HepG2 (cell line): ENCODE data around the gene NARS2. TPM values are rescaled to one million over a fixed set of nuclear protein-coding genes. Genes with fewer than 3 reads are reported as not detected.

Experiments
- ATAC-seq: fragments of 200-7000 bp; cut with Tn5 transposase; 3 replicates; pipeline ENCODE4 v1.9.1; 2020; ENCODE audit warnings: mild to moderate bottlenecking, moderate library complexity
- BruUV-seq: library from RNA; stranded (reverse); fragments of 400-500 nt; replicated peaks from 2 replicates; lab custom pipeline; 2021; lab: Mats Ljungman, UMichigan
- CTCF ChIA-PET: fragments of 300-600 bp; formaldehyde crosslinking; extraction: SDS; loops from one replicate; lab custom pipeline; 2021; ENCODE audit warnings: low total read pairs, inconsistent platforms, low intra/inter-chr PET ratio; lab: Yijun Ruan, JAX
- POLR2A ChIA-PET: fragments of 350-600 bp; sonication (Branson Sonifier 250); formaldehyde crosslinking; loops from one replicate; lab custom pipeline; 2020; ENCODE audit warnings: antibody characterized with exemption, inconsistent platforms; lab: Yijun Ruan, JAX
- DNase-seq: peaks from one replicate; pipeline ENCODE4 v3.0.0-alpha.2; 2015; ENCODE audit warnings: low spot score
- FAIRE-seq: peaks from 3 replicates; lab custom pipeline; 2011; peaks lifted over from hg19 to GRCh38; lab: Jason Lieb, UNC
- H2AFZ ChIP-seq: one replicate; pipeline ENCODE4 v1.6.1; 2011; ENCODE audit warnings: low read length, inconsistent platforms
- H3K27ac ChIP-seq: fragments of 300-600 bp; 3 replicates; pipeline ENCODE4 v1.8.0; 2011; ENCODE audit warnings: mixed run types, mild to moderate bottlenecking, mixed read lengths, low read length, inconsistent platforms; ENCODE audit not compliant: insufficient read depth; ENCODE audit errors: extremely low read length
- H3K27me3 ChIP-seq, 2 experiments: fragments of 200-600 bp in 1 of 2; 2 replicates in 1 of 2; 3 replicates in 1 of 2; pipeline versions ENCODE4 v1.6.0 to v1.8.0; 2011; ENCODE audit warnings: low read length in 2 of 2, mild to moderate bottlenecking in 2 of 2, moderate library complexity in 2 of 2, inconsistent platforms in 1 of 2; ENCODE audit not compliant: insufficient read depth in 2 of 2, control insufficient read depth in 1 of 2
- H3K36me3 ChIP-seq, 2 experiments: fragments of 200-600 bp in 1 of 2; replicated peaks in 1 of 2; 2 replicates in 1 of 2; 3 replicates in 1 of 2; pipeline versions ENCODE4 v1.5.1 to v1.8.0; 2011; ENCODE audit warnings: low read length in 2 of 2, inconsistent platforms in 1 of 2; ENCODE audit not compliant: insufficient read depth in 2 of 2, control insufficient read depth in 1 of 2
- H3K4me1 ChIP-seq: 2 replicates; pipeline ENCODE4 v1.5.1; 2012; ENCODE audit warnings: low read length, inconsistent platforms; ENCODE audit not compliant: insufficient read depth
- H3K4me2 ChIP-seq: 2 replicates; pipeline ENCODE4 v1.6.0; 2011; ENCODE audit warnings: low read depth, low read length, inconsistent platforms
- H3K4me3 ChIP-seq, 3 experiments: fragments of 200-600 bp in 1 of 3; sonication (generic), shearing (Covaris generic) in 1 of 3; replicated peaks in 1 of 3; 2 replicates each; pipeline ENCODE4 v1.5.1; 2011 to 2016; ENCODE audit warnings: low read length in 3 of 3, inconsistent platforms in 2 of 3, low read depth in 2 of 3, mild to moderate bottlenecking in 2 of 3, control low read depth in 1 of 3, mixed read lengths in 1 of 3; ENCODE audit not compliant: insufficient read depth in 1 of 3
- H3K79me2 ChIP-seq: one replicate; pipeline ENCODE4 v1.6.1; 2011; ENCODE audit warnings: low read length, inconsistent platforms; ENCODE audit not compliant: insufficient read depth
- H3K9ac ChIP-seq: 2 replicates; pipeline ENCODE4 v1.6.0; 2011; ENCODE audit warnings: mild to moderate bottlenecking, low read depth, low read length, inconsistent platforms; ENCODE audit not compliant: insufficient read depth
- H3K9me3 ChIP-seq: 2 replicates; pipeline ENCODE4 v1.5.1; 2012; ENCODE audit warnings: mild to moderate bottlenecking, low read length
- H4K20me1 ChIP-seq: 2 replicates; pipeline ENCODE4 v1.6.0; 2011; ENCODE audit warnings: inconsistent platforms, mild to moderate bottlenecking, low read length, moderate library complexity; ENCODE audit not compliant: insufficient read depth
- ARID3A ChIP-seq: IDR thresholded peaks from 2 replicates; pipeline ENCODE4 v1.6.1; 2012; ENCODE audit warnings: low read depth, low read length, improper control_type of control experiment
- ARNTL ChIP-seq: sonication (generic); formaldehyde crosslinking; IDR thresholded peaks from 2 replicates; pipeline ENCODE4 v1.4.0; 2020; ENCODE audit warnings: mild to moderate bottlenecking, missing genetic modification reagents
- ATF7-NPFF ChIP-seq: sonication (generic); formaldehyde crosslinking; IDR thresholded peaks from 2 replicates; pipeline ENCODE4 v1.8.1; 2023; ENCODE audit warnings: mild to moderate bottlenecking, low read depth, missing genetic modification reagents, moderate library complexity
- CBFB ChIP-seq: sonication (generic); formaldehyde crosslinking; IDR thresholded peaks from 2 replicates; pipeline ENCODE4 v1.4.0; 2020; ENCODE audit warnings: missing genetic modification reagents
- DBP ChIP-seq: sonication (generic); formaldehyde crosslinking; IDR thresholded peaks from 2 replicates; pipeline ENCODE4 v1.4.0; 2020; ENCODE audit warnings: missing genetic modification reagents; ENCODE audit errors: not compliant biosample characterization
- GABPB1 ChIP-seq: IDR thresholded peaks from 2 replicates; pipeline ENCODE4 v1.6.1; 2016; ENCODE audit warnings: mild to moderate bottlenecking, missing genetic modification reagents, moderate library complexity, missing compliant biosample characterization
- HMG20B ChIP-seq: conservative IDR thresholded peaks from 2 replicates; pipeline ENCODE4 v1.6.1; 2016; ENCODE audit warnings: missing genetic modification reagents, missing compliant biosample characterization
- KDM1A ChIP-seq: IDR thresholded peaks from 2 replicates; pipeline ENCODE4 v1.6.1; 2016; ENCODE audit warnings: missing compliant biosample characterization
- KLF11 ChIP-seq: IDR thresholded peaks from 2 replicates; pipeline ENCODE4 v1.6.1; 2016; ENCODE audit warnings: missing compliant biosample characterization
- KMT2A ChIP-seq: sonication (generic); formaldehyde crosslinking; IDR thresholded peaks from 2 replicates; pipeline ENCODE4 v1.4.0; 2020; ENCODE audit warnings: missing genetic modification reagents
- TBL1XR1 ChIP-seq: fragments of 150-350 bp; IDR thresholded peaks from 2 replicates; pipeline ENCODE4 v1.6.1; 2014; ENCODE audit warnings: borderline replicate concordance, low read length; ENCODE audit not compliant: partially characterized antibody
- THRA ChIP-seq: sonication (generic); formaldehyde crosslinking; IDR thresholded peaks from 2 replicates; pipeline ENCODE4 v1.4.0; 2020; ENCODE audit warnings: missing genetic modification reagents, borderline replicate concordance
- ZNF569 ChIP-seq: sonication (generic); formaldehyde crosslinking; IDR thresholded peaks from 2 replicates; pipeline ENCODE4 v1.5.0; 2020; ENCODE audit warnings: mild to moderate bottlenecking, missing genetic modification reagents, moderate library complexity, borderline replicate concordance
- ZNF574 ChIP-seq: sonication (generic); formaldehyde crosslinking; IDR thresholded peaks from 2 replicates; pipeline ENCODE4 v1.4.0; 2020; ENCODE audit warnings: missing genetic modification reagents
- ZNF691 ChIP-seq: sonication (generic); formaldehyde crosslinking; IDR thresholded peaks from 2 replicates; pipeline ENCODE4 v1.4.0; 2020; ENCODE audit warnings: missing genetic modification reagents, low read depth, mild to moderate bottlenecking, borderline replicate concordance
- ZNF816 ChIP-seq: sonication (generic); formaldehyde crosslinking; IDR thresholded peaks from 2 replicates; pipeline ENCODE4 v1.8.0; 2022; ENCODE audit warnings: missing genetic modification reagents, mild to moderate bottlenecking, borderline replicate concordance
- whole genome bisulfite sequencing: methylation state at CpG from one replicate; pipeline ENCODE4 v1.1.6; 2017; ENCODE audit warnings: low lambda C conversion rate; 5-methylcytosine and 5-hydroxymethylcytosine counted together
- in situ Hi-C: cut with HindIII; loops from 2 replicates; pipeline ENCODE4 v1.10.0; 2017; ENCODE audit warnings: low pct_unique_long_range_greater_than_20kb; ENCODE audit not compliant: extremely low pct_ligation_motif_present
- intact Hi-C: fragments of 100-400 bp; cut with micrococcal nuclease; formaldehyde crosslinking; loops from one replicate; pipeline ENCODE4 v1.10.0; 2022; ENCODE audit not compliant: unreplicated experiment
- polyA plus RNA-seq, 8 experiments: library from polyadenylated mRNA; depleted of rRNA in 3 of 8; stranded (reverse) in 7 of 8; unstranded in 1 of 8; fragments of >200 nt; fragmentation: Illumina TruSeq in 4 of 8; extraction: Trizol in 4 of 8; gene quantifications; 2 replicates each; pipeline versions ENCODE4 v1.2.1 to v1.2.3, GENCODE V29; 2011 to 2016; ENCODE audit warnings: low read depth in 4 of 8, missing spikeins in 1 of 8, mixed read lengths in 1 of 8; ENCODE audit not compliant: insufficient read depth in 1 of 8
- total RNA-seq, 5 experiments: library from RNA; depleted of rRNA; stranded (reverse); fragments of >200 nt; fragmentation: Illumina TruSeq; extraction: Trizol; gene quantifications; 2 replicates each; pipeline ENCODE4 v1.2.3, GENCODE V29; 2016; ENCODE audit warnings: low read depth in 1 of 5

Gene NARS2
- total and polyA plus RNA-seq, 2 of the 13 experiments (the other 11 are each of a cell fraction or from before 2014, with no cell fraction given), result 45.9 to 65.0 TPM

- no peak overlapping the region for H3K9ac ChIP-seq
- BruUV-seq, result no TSS peak
- in situ Hi-C loops (no loop called here), intact Hi-C loops (no loop called here)
- POLR2A ChIA-PET, result no interaction called here
- no peaks in the 10 kb centered on the region for H3K27me3 ChIP-seq
- H3K4me1 ChIP-seq, result no peaks in the 10 kb centered on the region
- WGBS, result 98% methylated on average over 4 of the region's 4 CpGs
- no peak for TF ChIP-seq KMT2A (CRISPR knock-in tag)
- TF ChIP-seq ZNF574 (CRISPR knock-in tag), result no peak
- no peak for TF ChIP-seq GABPB1 (CRISPR knock-in tag)
- no peak for TF ChIP-seq DBP (CRISPR knock-in tag)
- no peak for TF ChIP-seq KLF11
- no peak for TF ChIP-seq ZNF816
- no peak for TF ChIP-seq ATF7-NPFF
- no peak for TF ChIP-seq KDM1A (CRISPR knock-in tag)
- no peak for TF ChIP-seq ARID3A
- no peak for TF ChIP-seq ARNTL
- no peak for TF ChIP-seq ZNF569 (CRISPR knock-in tag)
- no peak for TF ChIP-seq CBFB
- TF ChIP-seq ZNF691 (CRISPR knock-in tag), result no peak
- TF ChIP-seq HMG20B (CRISPR knock-in tag), result no peak
- TF ChIP-seq TBL1XR1, result no peak
- no peak for TF ChIP-seq THRA (CRISPR knock-in tag)
- H3K27ac ChIP-seq, result no peak overlapping the region
- ATAC-seq (no peak), FAIRE-seq (no peak), DNase-seq (no peak)
- H3K4me2 ChIP-seq, result no peak overlapping the region
- H3K36me3 ChIP-seq, result peaks cover 2 to 21% of the 10 kb centered on the region in 2 experiments; a peak in 4 of 5 replicates
- H3K79me2 ChIP-seq, result no peaks in the 10 kb centered on the region
- no peak overlapping the region for H3K4me3 ChIP-seq
- no peak overlapping the region for H2AFZ ChIP-seq
- no peaks in the 10 kb centered on the region for H4K20me1 ChIP-seq
- CTCF ChIA-PET, result no interaction called here
- H3K9me3 ChIP-seq, result no peaks in the 10 kb centered on the region
Measured at GRCh38 chr11:78449866-78450265, 124.8 kb downstream of the NARS2 start.
